GM18517 (cell line): ENCODE data around the gene LCOR.
"Not testable (repeated sequence)": the region's sequence is repeated elsewhere in the genome, so short reads cannot be mapped to it uniquely, and the experiment has no call there.

Source experiments
- ATAC-seq: cut with Tn5 transposase; IDR thresholded peaks from one replicate; pipeline ENCODE4 v1.9.1; 2021; ENCODE audit warnings: mild to moderate bottlenecking, moderate library complexity; ENCODE audit not compliant: unreplicated experiment

LCOR gene

DNA sequence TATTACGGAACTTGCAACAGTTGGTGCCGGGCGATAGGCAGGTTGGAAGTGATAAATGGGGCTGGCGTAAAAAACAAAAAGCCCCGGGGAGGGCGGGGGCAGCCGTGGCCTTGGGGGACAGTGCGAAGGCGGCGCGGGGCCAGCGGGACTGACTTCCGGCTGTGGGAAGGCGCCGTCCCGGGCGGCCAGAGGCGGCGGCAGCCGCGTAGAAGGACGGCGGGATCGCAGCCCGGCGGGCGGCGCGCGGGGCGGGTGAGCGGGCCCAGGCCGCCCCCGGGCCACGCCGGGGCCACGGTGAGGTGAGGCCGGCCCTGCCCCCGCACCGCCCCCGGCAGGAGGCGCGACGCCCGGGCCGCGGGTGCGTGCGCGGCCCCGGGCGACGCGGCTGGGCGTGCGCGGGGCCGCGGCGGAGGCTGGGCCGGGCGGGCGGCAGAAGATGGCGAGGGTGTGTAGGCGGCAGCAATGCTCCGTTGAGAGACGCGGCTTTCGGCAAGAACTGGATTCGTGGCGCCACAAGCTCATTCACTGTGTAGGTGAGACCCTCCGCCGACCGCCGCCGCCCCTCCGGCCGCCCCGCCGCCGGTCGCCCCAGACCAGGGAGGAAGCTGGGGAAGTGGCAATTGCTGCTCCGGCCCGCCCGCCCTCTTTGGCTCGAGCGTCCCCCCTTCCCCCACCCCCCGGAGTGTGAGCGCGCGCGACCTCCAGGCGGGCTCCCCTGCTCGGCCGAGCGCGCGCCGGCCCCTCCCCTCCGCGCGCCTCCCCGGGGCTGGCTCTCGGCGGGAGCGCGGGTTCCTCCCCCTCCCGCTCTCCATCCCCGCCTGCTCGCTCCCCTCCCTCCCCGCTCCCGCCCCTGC is at the start of gene LCOR:
TSS of gene LCOR (plus strand) at position 432 of the 854 bp plus-strand sequence. CDS start 116,760 bp downstream, outside the sequence.
- ATAC-seq: peak; percentile 48

DNA sequence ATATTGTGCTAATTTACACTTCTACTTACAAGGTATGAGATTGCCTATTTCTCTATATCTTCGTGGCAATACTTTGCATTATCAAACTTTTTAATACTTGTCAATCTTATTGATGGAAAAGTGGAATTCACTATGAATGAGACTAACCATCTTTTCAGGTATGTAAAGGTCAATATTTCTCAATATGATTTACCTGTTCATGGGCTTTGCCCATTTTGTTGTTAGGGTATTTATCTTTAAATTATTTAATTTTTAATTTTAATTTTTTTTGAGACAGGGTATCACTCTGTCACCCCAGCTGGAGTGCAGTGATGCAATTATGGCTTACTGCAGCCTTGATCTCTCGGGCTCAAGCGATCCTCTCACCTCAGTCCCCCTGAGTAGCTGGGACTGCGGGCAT is 47.8 kb upstream of the LCOR start:
- ATAC-seq: no peak

DNA sequence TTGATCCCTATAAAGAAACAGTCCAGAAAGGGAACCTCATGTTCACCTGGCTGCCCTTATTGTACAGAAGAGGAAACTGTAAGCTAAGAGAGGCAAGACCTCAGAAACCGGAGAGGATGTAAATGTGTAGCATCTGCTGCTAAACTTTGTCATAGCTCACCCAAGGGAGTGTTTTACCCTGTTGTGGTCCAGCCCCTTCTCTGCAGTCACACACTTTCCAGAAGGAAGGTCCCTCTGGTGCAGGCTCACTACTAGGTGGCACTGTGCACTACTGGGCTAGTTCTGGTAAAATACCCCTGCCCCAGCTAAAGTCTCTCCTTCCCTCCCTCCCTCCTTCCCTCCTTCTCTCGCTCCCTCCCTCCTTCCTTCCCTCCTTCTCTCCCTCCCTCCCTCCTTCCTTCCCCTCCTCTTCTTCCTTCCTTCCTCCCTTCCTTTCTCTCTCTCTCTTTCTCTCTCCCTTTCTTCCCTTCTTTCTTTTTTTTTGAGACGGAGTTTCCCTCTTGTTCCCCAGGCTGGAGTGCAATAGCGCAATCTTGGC is 42.5 kb upstream of the LCOR start:
- ATAC-seq: no peak

DNA sequence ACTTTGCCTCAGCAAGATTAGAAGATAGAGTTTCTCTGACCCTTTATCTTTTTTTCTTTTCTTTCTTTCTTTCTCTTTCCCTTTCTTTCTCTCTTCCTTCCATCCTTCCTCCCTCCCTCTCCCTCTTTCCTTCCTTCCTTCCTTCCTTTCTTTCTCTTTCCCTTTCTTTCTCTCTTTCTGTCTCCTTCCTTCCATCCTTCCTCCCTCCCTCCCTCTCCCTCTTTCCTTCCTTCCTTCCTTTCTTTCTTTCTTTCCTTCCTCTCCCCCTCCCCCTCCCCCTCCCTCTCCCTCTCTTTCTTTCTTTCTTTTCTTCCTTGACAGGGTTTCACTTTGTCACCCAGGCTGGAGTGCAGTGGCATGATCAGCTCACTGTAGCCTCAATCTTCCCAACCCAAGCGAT is 40.2 kb upstream of the LCOR start:
- no peak for ATAC-seq

DNA sequence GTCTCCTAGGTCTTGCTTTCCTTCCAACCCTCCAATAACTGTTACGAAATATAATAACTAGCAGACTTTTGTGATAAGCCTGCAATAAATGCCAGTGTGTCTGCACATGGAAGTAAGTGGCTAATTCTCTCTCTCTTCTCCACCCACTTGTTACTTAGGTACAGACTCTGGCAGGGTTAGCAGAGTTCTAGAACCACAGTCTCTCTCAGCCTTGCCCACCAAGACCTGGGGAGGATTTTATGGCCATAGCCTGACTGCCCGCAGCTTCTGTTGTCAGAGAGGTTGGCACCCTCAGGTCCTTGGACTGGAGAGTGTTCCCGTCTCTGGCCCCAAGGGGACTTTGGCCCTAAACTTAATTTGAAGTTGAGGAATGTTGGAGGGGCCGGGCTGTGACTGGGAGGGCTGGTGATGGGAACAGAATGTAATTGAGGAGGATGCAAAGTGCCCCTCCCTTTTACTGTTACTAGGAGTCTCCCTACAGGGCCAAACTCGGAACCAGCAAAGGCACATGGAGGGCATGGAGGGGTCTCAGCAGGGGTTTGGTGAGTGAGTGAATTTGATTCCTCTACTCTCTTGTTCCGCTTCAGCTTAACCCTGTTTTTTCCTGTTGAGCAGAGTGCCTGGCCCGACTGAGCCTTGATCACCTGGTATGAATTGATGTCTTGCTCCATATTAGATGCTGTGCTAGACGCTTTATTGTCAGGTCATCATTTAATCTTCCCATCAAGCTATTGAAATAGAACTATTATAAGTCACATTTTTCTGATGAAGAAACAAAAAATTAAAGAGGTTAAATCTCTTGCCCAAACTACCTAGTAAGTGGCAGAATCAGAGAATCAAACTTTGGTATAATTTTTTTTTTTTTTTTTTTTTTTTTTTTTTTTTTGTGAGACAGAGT is 37.0 kb upstream of the LCOR start:
- ATAC-seq: no peak

DNA sequence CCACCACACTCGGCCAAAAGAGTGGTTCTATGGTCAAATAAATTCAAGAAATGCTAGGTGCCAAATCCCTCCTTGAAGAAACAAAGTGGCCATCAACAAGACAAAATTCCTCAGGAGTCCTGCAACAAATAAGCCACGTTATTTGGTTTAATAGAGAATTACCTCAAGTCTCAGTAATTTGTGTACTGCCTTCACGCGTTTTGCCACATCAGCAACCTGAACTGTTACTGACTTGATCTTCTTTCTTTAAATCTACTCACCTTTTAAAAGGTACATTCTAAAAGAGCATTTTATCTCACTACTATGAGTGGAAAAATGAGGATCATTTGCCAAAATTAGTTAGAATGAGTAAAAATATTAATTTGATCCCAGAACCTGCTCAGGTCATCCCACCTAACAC is 34.6 kb upstream of the LCOR start:
- no peak for ATAC-seq

DNA sequence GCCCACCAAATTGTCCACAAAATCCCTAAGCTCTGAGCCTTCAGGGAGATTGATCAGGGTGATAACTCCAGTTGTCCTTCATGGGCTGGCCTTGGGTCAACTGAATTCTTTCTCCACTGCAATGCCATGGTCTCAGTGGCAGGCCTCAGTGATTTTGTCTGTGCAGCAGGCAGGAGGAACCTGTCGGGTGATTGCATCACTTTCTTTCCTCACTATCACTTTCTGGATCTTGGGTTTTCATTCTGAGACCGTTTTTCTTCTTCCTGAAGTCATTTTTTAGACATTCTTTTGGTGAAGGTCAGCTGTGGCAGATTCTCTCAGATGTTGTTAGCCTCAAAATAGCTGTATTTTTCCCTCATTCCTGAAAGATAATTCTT is 28.8 kb upstream of the LCOR start:
- no peak for ATAC-seq

DNA sequence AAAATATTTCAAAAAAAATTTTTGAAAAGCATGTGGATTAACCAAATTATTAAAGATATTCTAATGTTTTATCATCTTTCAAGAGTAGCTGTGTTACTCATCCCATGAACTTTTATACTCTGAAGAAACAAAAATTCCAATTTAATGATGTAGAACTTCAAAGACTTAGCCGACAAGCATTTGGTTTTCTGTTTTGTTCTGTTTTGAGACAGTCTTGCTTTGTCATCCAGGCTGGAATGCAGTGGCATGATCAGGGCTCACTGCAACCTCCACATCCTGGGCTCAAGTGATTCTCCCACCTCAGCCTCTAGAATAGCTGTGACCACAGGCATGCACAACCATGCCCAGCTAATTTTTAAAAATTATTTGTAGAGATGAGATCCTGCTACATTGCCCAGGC is 17.8 kb upstream of the LCOR start:
- ATAC-seq: no peak

DNA sequence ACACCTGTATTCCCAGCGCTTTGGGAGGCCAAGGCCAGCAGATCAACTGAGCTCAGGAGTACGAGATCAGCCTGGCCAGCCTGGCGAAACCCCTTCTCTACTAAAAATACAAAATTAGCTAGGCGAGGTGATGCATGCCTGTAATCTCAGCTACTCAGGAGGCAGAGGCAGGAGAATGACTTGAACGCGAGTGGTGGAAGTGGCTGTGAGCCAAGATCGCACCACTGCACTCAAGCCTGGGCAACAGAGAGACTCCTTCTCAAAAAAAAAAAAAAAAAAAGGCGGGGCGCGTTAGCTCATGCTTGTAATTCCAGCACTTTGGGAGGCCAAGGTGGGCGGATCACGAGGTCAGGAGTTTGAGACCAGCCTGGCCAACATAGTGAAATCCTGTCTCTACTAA is 13.1 kb upstream of the LCOR start:
- ATAC-seq: not testable (repeated sequence)

DNA sequence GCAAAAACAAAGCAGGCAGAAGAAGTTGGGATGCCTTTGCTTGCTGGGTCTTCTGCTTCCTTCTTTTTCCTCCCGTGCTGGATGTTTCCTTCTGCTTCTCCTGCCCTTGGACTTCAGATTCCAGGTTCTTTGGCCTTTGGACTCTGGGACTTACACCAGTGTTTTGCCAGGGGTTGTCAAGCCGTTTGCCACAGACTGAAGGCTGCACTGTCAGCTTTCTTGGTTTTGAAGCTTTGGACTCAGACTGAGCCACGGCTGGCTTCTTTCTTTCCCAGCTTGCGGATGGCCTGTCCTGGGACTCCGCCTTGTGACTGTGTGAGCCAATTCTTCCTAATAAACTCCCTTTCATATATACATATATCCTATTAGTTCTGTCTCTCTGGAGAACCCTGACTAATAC is 11.3 kb upstream of the LCOR start:
- ATAC-seq: no peak

DNA sequence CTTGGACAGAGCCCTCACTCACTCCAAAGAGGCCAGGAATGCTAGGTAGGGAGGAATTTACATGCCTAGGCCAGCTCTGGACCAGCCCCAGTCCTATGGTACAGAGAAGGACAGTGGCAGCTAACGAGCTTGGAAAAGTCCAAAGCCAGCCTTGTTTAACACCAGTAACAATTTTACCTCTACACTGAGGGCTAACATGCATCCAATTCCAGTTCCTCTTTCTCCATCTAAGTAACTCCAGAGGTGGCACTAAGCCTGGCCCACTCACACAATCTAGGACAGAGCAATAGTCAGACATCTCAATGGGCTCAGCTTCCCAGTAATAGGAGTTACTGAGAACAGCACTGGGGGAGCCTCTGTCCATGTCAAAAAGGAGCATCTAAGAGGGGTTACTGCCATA is 5.7 kb upstream of the LCOR start:
- ATAC-seq: no peak

DNA sequence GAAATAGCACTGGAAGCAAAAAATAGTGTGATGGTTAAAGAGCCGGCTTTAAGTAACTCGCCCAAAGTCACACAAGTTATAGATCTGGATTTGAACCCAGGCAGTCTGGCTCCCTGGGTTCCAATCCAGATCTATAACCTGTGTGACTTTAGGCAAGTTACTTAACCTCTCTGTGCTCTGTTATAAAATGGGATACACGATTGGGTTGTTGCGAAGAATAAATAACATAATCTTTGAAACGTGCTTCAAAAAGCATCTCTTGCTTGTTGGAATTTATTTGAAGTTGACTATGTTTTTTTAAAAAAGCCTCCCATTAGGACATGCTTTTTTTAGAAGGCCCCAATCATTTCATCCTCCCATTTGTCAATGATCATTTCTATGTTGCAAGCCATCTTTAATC is 3.5 kb upstream of the LCOR start:
- ATAC-seq: no peak

DNA sequence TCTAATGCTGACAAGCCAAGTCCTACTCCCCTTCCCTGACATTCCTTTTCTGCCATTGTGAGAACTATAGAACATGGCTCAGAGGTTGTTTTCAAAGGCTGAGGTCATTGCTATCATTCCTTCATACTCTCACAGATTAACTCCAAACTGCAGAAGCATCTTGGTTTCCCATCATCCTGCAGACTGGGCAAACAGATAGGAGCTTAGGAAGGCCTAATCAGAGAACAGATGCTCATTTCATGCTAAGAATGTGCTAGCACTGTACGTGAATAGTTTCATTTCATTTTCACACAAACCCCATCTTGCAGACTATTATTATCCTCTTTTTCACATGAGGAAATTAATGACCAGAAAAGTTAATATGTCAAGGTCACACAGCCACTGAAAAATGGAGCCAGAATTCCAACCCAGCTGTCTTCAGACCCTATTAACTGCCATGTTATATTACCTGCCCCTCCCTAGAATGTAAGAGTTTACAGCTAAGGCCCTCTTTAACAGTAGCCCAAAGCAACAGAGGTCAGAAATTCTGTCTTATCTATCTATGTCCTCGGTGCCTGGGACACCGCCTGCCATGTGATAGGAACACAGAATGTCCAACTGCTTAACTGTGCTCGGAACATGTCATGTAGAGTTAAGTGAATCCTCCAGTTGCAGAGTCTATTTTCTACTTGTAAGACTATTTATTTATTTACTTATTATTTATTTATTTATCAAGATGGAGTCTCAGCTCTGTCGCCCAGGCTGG is 2.9 kb upstream of the LCOR start:
- no peak for ATAC-seq

DNA sequence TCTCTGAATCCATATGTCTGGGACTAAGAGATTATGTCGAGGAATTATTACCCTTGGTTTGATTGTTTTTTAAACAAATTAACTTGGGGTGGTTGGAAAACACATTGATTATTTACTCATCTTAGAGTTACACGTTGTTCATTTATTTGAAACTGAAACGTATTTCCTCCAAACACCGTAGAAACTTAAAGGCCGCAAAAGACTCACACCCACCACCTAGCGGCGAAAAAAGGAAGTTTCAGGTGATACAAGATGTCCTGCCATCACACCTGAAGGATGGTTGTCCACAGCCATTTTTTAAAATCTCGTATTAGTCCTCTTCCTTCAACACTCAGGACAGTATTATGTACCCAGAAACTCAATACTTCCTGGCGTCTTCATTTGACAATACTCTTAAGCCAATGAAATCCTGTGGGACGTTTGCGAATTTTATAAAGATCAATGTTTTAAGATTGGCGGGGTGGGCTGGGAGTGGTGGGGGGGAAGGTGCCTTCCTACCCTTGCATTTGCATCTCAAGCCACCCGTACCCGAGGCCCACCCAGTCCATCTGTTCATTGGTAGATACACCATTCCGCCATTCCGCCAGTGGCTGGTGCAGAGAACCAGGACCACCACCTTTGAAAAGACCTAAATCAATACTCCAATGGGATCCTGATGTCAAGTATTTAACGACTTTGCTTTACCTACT is 1.4 kb upstream of the LCOR start:
- ATAC-seq: no peak

DNA sequence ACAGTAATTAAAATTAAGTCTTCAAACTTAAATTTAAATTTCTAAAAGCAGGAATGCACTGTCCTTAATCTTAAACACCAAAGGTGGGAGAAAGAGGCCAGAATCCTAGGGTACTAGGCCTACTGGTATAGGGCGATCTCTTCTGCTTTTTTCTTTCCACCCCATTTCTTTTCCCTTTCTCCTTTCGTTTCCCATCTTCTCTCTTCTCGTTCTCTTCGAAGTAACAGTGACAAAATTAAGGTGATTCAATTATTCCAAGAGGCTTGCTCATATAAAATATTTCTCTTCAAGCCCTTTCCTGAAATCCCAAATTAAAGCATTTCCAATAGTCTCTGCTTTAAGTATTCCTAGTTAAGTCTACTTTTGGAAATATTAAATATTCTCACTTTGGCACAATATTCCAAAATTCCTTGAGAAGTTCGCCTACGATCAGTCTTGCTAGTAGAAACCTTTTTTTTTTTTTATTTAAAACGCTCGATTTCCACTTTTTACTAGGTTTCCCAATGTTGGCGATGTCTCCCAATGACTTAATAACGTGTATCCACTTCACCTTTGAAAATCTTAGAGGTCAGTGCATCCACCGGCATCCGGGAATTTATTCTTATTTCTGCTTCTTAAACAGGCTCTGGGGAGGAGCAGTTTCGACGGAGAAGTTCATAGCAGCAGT is 765 bp upstream of the LCOR start:
- no peak for ATAC-seq

DNA sequence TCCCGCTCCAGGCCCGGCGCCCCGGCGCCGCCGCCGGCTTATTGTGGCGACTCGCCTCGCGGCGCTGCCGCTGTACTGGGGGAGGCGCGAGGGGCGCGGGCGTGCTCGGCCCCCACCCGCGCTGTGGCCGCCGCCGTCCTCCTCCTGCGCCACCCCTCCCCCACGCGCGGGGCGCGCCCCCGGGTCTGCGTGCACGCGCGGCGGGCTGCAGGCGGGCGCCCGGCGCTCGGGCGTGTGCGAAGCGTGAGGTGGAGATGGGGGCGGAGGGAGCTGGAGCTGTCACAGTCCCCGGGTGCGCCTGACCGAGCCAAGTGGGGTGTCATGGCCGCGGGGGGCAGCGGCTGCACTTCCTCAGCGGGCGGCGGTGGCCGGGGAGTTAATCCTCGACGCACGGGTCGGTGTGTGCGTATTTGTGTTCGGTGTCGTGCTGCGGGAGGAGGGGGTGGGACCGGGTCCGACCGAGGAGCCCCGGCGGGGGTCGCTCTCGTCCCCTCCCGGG is 672 bp downstream of the LCOR start:
- peak; percentile 55 for ATAC-seq

DNA sequence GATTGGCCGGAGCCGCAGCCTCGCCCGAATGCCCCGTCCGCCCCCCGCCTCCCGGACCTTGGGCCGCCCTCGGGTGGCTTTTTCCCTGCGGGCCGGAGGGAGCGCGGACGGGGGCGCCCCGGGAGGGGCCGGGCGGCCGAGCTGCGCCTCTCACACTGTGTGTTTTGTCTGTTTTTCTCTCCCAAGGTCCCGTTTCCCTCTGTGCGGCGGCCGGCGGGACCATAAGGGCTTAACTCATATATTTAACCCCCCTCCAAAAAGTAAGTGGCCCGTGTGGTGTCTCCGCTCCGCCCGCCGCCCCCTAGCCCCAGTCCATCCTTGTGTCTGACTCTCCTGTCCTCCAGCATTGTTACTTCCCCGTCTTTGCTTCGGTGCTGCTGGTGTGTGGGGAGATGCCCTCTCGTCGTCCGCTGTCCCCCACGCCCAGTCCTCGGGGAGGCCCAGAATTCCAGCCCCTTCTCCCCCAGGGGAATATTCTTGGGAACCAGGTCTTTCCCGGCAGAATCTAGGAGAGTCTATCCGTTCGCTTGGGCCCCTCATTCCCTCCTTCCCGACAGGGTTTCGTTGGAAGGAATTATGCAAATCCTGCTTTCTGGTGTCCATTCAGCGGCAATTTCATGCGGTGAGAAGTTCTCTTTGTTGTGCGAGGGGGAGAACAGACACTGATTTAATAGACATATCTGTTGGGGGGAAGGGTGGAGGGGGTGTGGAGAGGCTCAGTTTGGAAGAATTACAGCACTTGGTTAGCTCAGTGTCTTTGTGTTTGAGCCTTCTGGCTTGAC is 1.3 kb downstream of the LCOR start:
- ATAC-seq: peak; percentile 28

DNA sequence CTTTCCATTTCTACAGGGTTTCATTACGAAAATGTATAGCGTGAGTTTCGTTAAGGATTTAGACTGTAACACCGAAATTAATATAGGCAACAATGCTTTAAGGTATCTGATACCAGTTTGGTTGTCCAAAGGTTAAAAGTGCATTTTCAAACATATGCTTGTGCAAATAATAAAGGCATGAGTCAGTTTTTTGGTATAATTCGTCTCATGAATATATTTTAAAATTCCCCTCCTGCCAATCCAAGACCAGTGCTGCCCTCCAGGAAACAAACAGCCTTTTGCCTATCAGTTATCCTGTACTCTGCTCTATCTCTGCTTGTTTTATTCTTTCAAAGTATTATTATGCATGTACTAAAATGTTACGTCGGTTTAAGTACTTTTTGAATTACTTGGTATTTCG is 2.0 kb downstream of the LCOR start:
- no peak for ATAC-seq

DNA sequence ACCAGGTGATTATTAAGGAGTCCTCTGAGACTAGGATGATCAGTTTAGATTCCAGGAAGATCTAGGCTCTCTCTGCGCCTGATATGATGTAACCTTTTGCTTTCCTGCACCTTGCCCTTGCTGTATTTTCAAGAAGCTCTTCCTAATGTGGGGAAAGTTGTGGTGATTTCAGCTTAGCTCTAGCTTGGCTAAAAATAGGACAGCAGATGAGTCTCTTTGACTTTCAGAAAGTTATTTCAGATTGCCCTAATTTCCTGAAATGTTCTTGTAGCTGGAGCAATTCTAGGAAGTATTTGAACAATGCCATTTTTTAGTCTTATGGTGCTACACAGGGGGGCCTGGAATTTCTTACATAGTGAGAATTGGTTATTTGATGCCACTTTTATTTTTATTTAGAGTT is 3.8 kb downstream of the LCOR start:
- ATAC-seq: no peak
